ENCODE data around the gene DCD.
"Not testable (repeated sequence)": the region's sequence is repeated elsewhere in the genome, so short reads cannot be mapped to it uniquely, and the experiment has no call there.

Gene DCD

GRCh38 chr12:54650889-54651288, 2.7 kb upstream of the DCD start:
- DNase-seq: no peak

- DNase-seq: no peak
Measured at GRCh38 chr12:54650409-54650808, 2.2 kb upstream of the DCD start.

- no peak for DNase-seq
Measured at GRCh38 chr12:54649825-54650224, 1.7 kb upstream of the DCD start.

- no peak for DNase-seq
Measured at GRCh38 chr12:54641554-54641953, 6.6 kb downstream of the DCD start.

GRCh38 chr12:54641089-54641488, 7.1 kb downstream of the DCD start:
- no peak for DNase-seq

- DNase-seq: not testable (repeated sequence)
Measured at GRCh38 chr12:54639112-54639511, 9.1 kb downstream of the DCD start.

GRCh38 chr12:54634795-54635194, 13.4 kb downstream of the DCD start, which contains the start of gene LACRT:
Gene LACRT (minus strand): TSS chr12:54634895. CDS start chr12:54634841, 54 bp downstream.
- DNase-seq: no peak

- no peak for DNase-seq
Measured at GRCh38 chr12:54631988-54632728, 16.0 kb downstream of the DCD start.

GRCh38 chr12:54631551-54631950, 16.6 kb downstream of the DCD start:
- no peak for DNase-seq

GRCh38 chr12:54629925-54630324, 18.2 kb downstream of the DCD start:
- DNase-seq: no peak

- DNase-seq: no peak
Measured at GRCh38 chr12:54628186-54628846, 19.8 kb downstream of the DCD start.

- DNase-seq: no peak
Measured at GRCh38 chr12:54627304-54627703, 20.9 kb downstream of the DCD start.

- DNase-seq: no peak
Measured at GRCh38 chr12:54625598-54625997, 22.6 kb downstream of the DCD start.

GRCh38 chr12:54624315-54625279, 23.6 kb downstream of the DCD start:
- no peak for DNase-seq

GRCh38 chr12:54622463-54623183, 25.5 kb downstream of the DCD start:
- DNase-seq: no peak

- DNase-seq: no peak
Measured at GRCh38 chr12:54616933-54617680, 31.1 kb downstream of the DCD start.

GRCh38 chr12:54612225-54612750, 35.9 kb downstream of the DCD start:
- no peak for DNase-seq

GRCh38 chr12:54611715-54612149, 36.4 kb downstream of the DCD start:
- DNase-seq: no peak

GRCh38 chr12:54608769-54609168, 39.4 kb downstream of the DCD start:
- no peak for DNase-seq

GRCh38 chr12:54608156-54608555, 40.0 kb downstream of the DCD start:
- no peak for DNase-seq

- no peak for DNase-seq
Measured at GRCh38 chr12:54606556-54606955, 41.6 kb downstream of the DCD start.

All from activated effector memory CD4-positive, alpha-beta T cell treated with anti-CD3 and anti-CD28 coated beads, Interleukin-2, amount 50 U/mL, for 16 hours (primary cell).